ENCODE measurements around the gene RBPJL.

Gene RBPJL

GRCh38 chr20:45293041-45294002 lies 13.3 kb upstream of the RBPJL start:
- peak; percentile 77 for DNase-seq (ENCODE audit: low spot score)

- DNase-seq (ENCODE audit: low spot score) = no peak
Measured at GRCh38 chr20:45294003-45294368, 12.7 kb upstream of the RBPJL start.

- no peak for DNase-seq (ENCODE audit: low spot score)
Measured at GRCh38 chr20:45294659-45295058, 12.0 kb upstream of the RBPJL start.

GRCh38 chr20:45297786-45298497 lies 8.7 kb upstream of the RBPJL start:
- no peak for DNase-seq (ENCODE audit: low spot score)

GRCh38 chr20:45299786-45300185 lies 6.9 kb upstream of the RBPJL start:
- DNase-seq (ENCODE audit: low spot score) = no peak

- no peak for DNase-seq (ENCODE audit: low spot score)
Measured at GRCh38 chr20:45300961-45301360, 5.7 kb upstream of the RBPJL start.

- no peak for DNase-seq (ENCODE audit: low spot score)
Measured at GRCh38 chr20:45301824-45302271, 4.8 kb upstream of the RBPJL start.

GRCh38 chr20:45303586-45304463 lies 2.8 kb upstream of the RBPJL start:
- no peak for DNase-seq (ENCODE audit: low spot score)

- DNase-seq (ENCODE audit: low spot score) = no peak
Measured at GRCh38 chr20:45304464-45304999, 2.1 kb upstream of the RBPJL start.

- no peak for DNase-seq (ENCODE audit: low spot score)
Measured at GRCh38 chr20:45305262-45305661, 1.4 kb upstream of the RBPJL start.

GRCh38 chr20:45307076-45307640 lies 518 bp downstream of the RBPJL start:
- DNase-seq (ENCODE audit: low spot score) = no peak

GRCh38 chr20:45308117-45308778 lies 1.6 kb downstream of the RBPJL start, which contains the start of gene MATN4:
MATN4 (minus strand) TSS chr20:45308299; CDS start chr20:45305582, 2,717 bp downstream.
- no peak for DNase-seq (ENCODE audit: low spot score)

- DNase-seq (ENCODE audit: low spot score) = no peak
Measured at GRCh38 chr20:45309075-45309474, 2.4 kb downstream of the RBPJL start.

GRCh38 chr20:45311589-45312211 lies 5.1 kb downstream of the RBPJL start:
- peak; percentile 53 for DNase-seq (ENCODE audit: low spot score)

GRCh38 chr20:45312241-45312640 lies 5.6 kb downstream of the RBPJL start:
- DNase-seq (ENCODE audit: low spot score) = no peak

- no peak for DNase-seq (ENCODE audit: low spot score)
Measured at GRCh38 chr20:45313065-45313695, 6.5 kb downstream of the RBPJL start.

GRCh38 chr20:45313943-45314342 lies 7.3 kb downstream of the RBPJL start:
- no peak for DNase-seq (ENCODE audit: low spot score)

GRCh38 chr20:45315672-45316071 lies 9.0 kb downstream of the RBPJL start:
- no peak for DNase-seq (ENCODE audit: low spot score)

GRCh38 chr20:45316150-45317080 lies 9.8 kb downstream of the RBPJL start:
- DNase-seq (ENCODE audit: low spot score) = no peak
